ENCODE measurements around the gene QRICH2.
"Not testable (repeated sequence)": the region's sequence is repeated elsewhere in the genome, so short reads cannot be mapped to it uniquely, and the experiment has no call there.

Gene QRICH2

DNA sequence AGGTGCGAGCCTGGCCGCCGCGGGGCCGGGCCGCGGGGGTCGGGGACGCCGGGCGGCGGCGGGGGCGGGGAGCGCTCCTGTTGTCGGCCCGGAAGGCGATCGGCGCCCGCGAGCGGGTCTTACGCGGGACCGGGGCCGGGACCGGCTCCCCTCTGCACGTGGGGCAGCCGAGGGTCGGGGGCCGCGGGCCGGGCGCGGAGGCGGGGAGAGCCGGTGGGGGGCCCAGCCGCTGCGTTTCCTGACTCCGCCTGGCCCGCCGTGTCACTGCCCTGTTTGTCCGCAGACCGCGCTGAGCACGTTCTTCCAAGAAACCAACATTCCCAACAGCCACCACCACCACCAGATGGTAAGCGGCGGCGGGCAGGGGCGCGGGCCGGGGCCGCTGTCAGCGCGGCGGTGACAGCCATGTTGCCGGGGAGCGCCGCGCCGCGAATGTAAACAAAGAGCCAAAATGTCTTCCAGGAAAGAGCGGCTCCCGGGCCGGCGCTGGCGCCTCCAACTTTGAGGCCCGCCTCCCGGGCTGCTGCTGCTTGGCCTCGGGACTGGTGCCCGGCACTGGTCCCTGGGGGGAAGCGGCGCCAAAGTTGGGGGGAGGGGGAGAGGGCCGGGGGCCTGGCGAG, 42.3 kb downstream of the QRICH2 start:
- no peak for DNase-seq

DNA sequence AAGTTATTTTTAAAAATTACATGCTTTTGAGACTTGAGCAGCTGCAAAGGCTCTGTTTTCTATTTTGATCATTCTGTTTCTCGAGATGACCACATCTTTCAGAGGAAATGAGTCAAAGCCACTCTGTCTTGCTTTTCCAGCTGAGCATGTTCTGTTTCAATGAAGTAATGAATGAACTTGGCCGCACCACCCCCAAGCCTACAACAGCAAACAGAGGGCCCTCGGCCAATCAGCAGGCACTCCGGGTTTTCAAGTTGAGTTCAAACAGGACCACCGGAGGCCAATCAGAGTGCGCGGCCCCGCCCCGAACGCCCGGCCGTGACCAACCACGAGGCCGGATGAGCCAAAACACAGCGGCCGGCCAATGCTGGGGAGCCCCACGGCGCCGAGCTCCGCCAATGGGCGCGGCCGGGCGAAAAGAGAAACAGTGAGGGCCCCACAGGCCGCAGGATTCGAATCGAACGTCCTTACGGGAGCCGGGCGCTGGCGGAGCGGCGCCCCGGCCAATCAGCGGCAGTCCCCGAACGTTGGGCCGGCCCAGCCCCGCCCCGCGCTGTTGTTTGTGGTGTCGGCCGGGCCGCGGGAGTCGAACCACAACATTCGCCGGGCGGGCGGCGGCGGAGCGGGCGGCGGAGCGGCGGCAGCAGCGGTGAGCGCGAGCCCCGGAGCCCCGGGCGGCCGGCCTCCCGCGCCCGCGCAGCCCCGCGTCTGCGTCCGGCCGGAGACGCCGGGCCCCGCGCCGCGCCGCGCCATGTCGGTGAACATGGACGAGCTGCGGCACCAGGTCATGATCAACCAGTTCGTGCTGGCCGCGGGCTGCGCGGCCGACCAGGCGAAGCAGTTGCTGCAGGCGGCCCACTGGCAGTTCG, 43.1 kb downstream of the QRICH2 start, which contains the start of gene UBALD2:
UBALD2 (plus strand) TSS at position 594 of the 869 bp plus-strand sequence; CDS start at position 752, 158 bp downstream.
- DNase-seq = peak; percentile 96

GRCh38 chr17:76264425-76264754, 43.7 kb downstream of the QRICH2 start:
- no peak for DNase-seq

DNA sequence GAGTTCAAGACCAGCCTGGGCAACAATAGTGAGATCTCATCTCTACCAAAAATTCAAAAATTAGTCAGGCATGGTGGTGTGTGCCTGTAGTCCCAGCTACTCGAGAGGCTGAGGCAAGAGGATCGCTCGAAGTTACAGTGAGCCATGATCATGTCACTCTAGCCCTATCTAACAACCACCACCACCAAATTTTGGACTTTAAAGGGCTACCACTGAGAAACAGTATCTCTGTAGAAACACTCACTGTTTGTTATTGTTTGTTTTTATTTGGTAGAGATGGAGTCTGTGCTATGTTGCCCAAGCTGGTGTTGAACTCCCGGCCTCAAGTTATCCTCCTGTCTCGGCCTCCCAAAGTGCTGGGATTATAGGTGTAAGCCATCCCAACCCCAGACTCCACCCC, 44.2 kb downstream of the QRICH2 start:
- DNase-seq = no peak

DNA sequence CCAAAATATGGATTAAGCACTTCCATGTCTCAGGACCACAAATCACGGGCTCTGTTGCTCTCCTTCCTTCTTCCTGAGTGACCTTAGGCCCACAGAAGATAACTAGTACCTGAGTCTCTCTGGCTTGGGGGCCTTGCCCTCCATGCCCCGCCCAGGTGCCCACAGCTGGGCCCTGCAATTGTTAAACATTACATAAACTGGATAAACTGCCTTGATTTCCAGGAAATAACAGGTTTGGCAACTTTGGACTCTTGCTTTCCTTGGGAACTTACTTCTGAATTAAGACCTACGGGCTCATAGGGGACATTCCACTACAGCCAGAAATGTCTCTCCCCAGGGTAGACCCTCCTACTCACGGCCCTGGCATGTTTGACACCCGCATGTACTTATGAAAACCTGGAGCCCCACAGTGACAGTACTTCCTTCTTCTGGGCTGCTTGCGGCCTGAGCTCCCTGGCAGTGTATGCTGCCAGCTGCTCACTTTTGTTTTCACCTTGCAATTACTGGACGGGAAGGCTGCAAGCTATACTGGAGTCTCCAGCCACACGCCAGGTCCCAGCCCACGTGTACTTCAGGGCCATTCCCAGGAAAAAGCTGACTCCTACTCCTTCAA, 45.2 kb downstream of the QRICH2 start:
- DNase-seq = no peak

DNA sequence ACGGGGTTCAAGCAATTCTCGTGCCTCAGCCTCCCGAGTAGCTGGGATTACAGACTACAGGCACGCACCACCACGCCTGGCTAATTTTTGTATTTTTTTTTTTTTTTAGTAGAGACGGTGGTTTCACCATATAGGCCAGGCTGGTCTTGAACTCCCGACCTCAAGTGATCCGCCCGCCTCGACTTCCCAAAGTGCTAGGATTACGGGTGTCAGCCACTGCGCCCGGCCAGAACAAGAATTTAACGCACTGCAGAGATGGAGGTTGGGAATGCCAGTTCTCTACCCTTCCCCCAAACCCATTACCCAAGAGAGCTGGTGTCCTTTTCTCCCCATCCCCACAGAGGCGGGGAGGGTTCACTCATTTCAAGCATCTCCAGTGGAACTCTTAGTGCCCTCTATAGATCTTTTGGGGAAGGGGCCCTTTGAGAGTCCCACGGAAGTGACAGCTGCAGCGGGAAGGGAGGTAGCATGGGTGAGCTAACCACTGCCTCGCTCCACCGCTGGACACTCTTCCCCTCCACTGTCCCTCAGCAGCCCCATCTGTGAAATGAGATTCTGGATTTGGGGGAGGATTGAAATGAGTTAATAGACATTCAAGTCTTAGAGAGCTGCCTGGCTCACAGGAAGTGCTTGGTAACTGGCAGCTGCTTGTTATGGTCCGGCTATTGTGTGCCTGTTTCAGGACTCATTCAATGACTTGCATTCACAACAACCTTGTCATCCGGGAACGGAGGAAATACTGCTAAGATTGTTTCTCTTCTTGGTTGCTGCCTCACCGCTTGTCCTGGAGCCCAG, 46.5 kb downstream of the QRICH2 start:
- no peak for DNase-seq

GRCh38 chr17:76260669-76261068, 47.4 kb downstream of the QRICH2 start:
- DNase-seq = no peak

GRCh38 chr17:76260220-76260619, 47.9 kb downstream of the QRICH2 start:
- no peak for DNase-seq

- not testable (repeated sequence) for DNase-seq
Observed at GRCh38 chr17:76256430-76257050, 51.5 kb downstream of the QRICH2 start.

- DNase-seq = no peak
Observed at GRCh38 chr17:76255801-76256429, 52.2 kb downstream of the QRICH2 start.

- no peak for DNase-seq
Observed at GRCh38 chr17:76254275-76254674, 53.8 kb downstream of the QRICH2 start.

DNA sequence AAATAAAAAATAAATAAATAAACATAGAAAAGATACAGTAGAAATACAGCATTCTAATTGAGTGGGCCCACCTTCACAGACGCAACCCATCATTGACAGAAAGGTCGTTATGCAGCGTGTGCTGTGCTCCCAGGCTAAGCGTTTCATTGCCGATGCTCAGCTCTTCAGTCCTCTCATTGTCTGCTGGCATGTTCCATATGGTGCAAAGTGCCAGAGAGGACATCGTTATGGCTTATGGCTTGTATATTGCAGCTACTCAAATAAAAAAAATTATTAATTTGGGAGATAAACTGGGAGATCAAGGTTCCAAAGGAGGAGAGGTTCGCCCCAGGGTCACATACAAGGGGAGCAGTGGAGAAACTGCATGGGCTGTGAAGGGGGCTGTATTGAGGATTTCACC, 54.2 kb downstream of the QRICH2 start:
- no peak for DNase-seq

DNA sequence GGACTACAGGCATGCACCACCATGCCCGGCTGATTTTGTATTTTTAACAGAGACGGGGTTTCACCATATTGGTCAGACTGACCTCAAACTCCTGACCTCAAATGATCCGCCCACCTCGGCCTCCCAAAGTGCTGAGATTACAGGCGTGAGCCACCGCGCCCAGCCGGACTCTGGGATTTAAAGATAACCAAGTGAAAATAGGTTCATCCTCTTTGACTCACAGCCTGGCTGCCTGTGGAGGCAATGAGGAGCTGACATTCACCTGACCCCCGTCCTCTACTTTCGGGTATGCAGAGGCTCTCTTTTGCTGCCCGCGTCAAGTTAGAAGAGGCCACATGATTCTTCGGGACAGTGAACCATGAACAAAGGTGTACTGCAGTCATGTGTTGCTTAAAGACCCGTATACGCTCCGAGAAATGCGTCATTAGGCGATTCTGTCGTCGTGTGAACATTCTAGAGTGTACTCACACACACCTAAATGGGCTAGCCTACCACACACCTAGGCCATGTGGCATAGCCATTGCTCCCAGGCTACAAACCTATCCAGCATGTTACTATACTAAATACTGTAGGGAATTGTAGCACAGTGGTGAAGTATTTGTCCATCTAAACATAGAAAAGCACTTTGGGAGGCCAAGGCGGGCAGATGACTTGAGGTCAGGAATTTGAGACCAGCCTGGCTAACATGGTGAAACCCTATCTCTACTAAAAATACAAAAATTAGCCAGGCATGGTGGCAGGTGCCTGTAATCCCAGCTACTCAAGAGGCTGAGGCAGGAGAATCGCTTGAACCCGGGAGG, 54.9 kb downstream of the QRICH2 start:
- not testable (repeated sequence) for DNase-seq

DNA sequence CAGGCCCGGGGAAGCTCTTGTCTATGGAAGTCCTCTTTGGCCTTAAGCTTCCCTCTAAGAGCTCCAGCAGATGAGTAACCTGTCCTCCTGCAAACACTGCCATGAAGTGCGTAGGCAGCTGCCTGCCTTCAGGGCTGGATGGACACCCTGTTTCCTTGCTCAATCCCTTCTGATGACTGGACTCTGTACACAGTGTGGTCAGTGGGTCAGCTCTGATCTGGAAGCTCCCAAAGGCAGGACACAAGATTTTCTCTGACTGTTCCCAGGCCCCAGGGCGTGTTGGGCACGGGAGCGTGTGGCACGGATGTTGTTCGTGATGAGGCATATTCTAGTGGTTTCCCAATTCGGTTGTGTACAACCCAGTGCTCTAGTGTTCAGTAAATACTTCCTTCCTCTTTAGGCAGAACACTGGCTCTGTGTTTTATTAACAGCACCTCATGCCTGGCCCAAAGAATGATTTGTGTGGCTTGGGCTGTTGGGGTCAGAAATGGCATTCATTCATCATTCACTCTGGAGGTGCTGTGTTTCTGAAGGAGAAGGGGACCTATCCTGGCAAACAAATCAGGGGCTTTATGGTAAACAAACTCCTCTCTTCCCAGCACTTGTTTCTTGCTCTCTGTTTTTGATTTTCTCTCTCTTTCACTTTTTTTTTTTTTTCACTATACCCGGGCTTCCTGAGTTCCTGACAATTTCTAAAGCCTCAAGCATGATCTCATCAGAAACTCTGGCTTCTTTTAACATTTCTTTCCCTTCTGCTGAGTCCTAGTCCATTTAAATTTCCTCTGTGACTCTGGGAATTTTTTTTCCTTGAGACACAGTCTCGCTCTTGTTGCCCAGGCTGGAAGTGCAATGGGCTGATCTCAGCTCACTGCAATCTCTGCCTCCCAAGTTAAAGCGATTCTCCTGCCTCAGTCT, 55.8 kb downstream of the QRICH2 start:
- no peak for DNase-seq

DNA sequence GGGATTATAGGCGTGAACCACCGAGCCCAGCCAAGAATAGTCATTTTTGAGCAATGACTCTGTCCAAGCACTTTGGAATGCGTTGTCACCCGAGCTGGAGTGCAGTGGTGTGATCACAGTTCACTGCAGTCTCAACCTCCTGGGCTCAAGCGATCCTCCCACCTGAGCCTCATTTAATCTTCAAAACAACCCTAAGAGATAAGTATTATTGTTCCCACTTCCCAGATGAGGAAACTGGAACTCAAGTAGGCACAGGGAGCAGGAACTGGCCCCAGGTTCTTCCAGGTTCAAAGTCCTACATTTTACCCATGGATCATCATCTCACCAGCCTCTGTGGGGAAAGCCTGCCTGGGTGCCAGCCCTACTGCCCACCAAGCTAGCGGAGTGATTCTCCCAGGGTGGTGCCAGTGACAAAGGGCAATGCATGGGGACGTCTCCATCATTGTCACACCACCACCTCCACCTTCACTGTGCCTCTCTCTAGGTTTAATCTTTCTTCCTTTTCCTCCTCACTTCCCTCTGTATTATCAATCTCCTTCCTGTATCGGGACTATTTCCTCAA, 56.5 kb downstream of the QRICH2 start:
- DNase-seq = no peak

DNA sequence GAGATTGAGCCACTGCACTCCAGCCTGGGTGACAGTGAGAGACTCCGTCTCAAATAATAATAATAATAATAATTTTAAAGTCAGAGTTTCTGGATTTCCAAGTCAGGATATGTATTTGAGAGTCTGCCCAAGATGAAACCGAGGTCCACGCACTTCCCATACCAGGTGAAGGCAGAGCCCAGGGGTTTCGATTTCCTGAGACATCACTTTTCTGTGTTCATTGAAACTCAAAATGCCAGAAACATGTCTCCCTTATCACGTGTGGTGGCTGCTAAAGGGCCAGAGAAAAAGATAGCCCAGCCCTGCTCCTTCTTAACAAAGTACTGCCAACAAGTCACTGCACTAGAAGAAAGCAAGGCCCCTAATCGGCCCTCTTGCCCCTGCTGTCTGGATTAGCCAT, 57.9 kb downstream of the QRICH2 start:
- DNase-seq = no peak

- no peak for DNase-seq
Observed at GRCh38 chr17:76248013-76248782, 59.9 kb downstream of the QRICH2 start.

GRCh38 chr17:76247304-76247703, 60.8 kb downstream of the QRICH2 start:
- DNase-seq = no peak
